ENCODE results near the gene ATP6V0A4.

- TF ChIP-seq, protein P1, sequence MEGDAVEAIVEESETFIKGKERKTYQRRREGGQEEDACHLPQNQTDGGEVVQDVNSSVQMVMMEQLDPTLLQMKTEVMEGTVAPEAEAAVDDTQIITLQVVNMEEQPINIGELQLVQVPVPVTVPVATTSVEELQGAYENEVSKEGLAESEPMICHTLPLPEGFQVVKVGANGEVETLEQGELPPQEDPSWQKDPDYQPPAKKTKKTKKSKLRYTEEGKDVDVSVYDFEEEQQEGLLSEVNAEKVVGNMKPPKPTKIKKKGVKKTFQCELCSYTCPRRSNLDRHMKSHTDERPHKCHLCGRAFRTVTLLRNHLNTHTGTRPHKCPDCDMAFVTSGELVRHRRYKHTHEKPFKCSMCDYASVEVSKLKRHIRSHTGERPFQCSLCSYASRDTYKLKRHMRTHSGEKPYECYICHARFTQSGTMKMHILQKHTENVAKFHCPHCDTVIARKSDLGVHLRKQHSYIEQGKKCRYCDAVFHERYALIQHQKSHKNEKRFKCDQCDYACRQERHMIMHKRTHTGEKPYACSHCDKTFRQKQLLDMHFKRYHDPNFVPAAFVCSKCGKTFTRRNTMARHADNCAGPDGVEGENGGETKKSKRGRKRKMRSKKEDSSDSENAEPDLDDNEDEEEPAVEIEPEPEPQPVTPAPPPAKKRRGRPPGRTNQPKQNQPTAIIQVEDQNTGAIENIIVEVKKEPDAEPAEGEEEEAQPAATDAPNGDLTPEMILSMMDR (conservative IDR thresholded peaks at IDR 0.05) = no peak
- TF ChIP-seq EZH2 (IDR thresholded peaks at IDR 0.05; ENCODE audit: low read depth) = no peak
Measured at GRCh38 chr7:138834583-138834982, 36.6 kb upstream of the ATP6V0A4 start.
